Psoas muscle (tissue), 8 donors: Measurements from ENCODE around the gene ZFP57. TPM values are rescaled to one million over a fixed set of nuclear protein-coding genes. Genes with fewer than 3 reads are reported as not detected.

Experiments used
- ATAC-seq, 4 donors: fragments of 200-7000 bp; cut with Tn5 transposase; one replicate each; pipeline ENCODE4 v1.9.1; 2020; ENCODE audit warnings: moderate library complexity in 3 of 4, mild to moderate bottlenecking in 2 of 4
- DNase-seq, 2 donors: peaks; one replicate each; pipeline ENCODE4 v3.0.0-alpha.2; 2020
- H3K27ac ChIP-seq: fragments of 200-600 bp; one replicate; pipeline ENCODE4 v1.8.0; 2022
- H3K27me3 ChIP-seq, 3 donors: fragments of 200-600 bp in 1 of 3; one replicate each; pipeline versions ENCODE4 v1.6.1 to v1.8.0; 2013 to 2022; ENCODE audit warnings: low read length in 2 of 3, mild to moderate bottlenecking in 2 of 3, moderate library complexity in 1 of 3; ENCODE audit not compliant: insufficient read depth in 3 of 3
- H3K36me3 ChIP-seq, 2 donors: fragments of 200-600 bp in 1 of 2; one replicate each; pipeline versions ENCODE4 v1.6.1 to v1.8.0; 2013 to 2022; ENCODE audit warnings: low read depth in 1 of 2, mild to moderate bottlenecking in 1 of 2, moderate library complexity in 1 of 2; ENCODE audit not compliant: insufficient read depth in 1 of 2
- H3K4me1 ChIP-seq: fragments of 200-600 bp; one replicate; pipeline ENCODE4 v1.8.0; 2022
- H3K4me3 ChIP-seq: fragments of 200-600 bp; one replicate; pipeline ENCODE4 v1.8.0; 2022; ENCODE audit warnings: mild to moderate bottlenecking
- H3K9me3 ChIP-seq: fragments of 200-600 bp; one replicate; pipeline ENCODE4 v1.8.0; 2022
- CTCF ChIP-seq: fragments of 200-600 bp; IDR thresholded peaks from one replicate; pipeline ENCODE4 v1.8.0; 2022; ENCODE audit warnings: antibody characterized with exemption
- WGBS, 3 donors: extraction: QIAGEN DNeasy Blood & Tissue Kit; methylation state at CpG; one replicate each; pipeline versions ENCODE4 v1.1.6 to v1.1.7; 2013; 5-methylcytosine and 5-hydroxymethylcytosine counted together
- intact Hi-C, 2 donors: fragments of 100-400 bp; cut with DNase I; formaldehyde crosslinking; loops; one replicate each; pipeline versions ENCODE4 v1.11.0 to v1.14.2; 2022
- long read RNA-seq, 2 donors: library from polyadenylated mRNA; unstranded; transcript quantifications; one replicate each; pipeline ENCODE4 v2.0.0, GENCODE V29; 2021
- polyA plus RNA-seq, 3 donors: library from polyadenylated mRNA; stranded (reverse); fragments of 200-250 nt; gene quantifications; one replicate each; pipeline ENCODE4 v1.2.3, GENCODE V29; 2013
- total RNA-seq, 4 donors: library from RNA; stranded (reverse); fragmentation: NEBNext Ultra II Directional in 2 of 4; extraction: Animal tissue kit (Norgen Biotek cat#: 25700) in 2 of 4; gene quantifications; one replicate each; pipeline versions ENCODE4 v1.2.1 to v1.2.4, GENCODE V29; 2021 to 2023
- donor health status: healthy with polysubstance abuse.
- donor health status: DM: no; HTN: no; CAD: no; lungs with moderate emphysema.
- donor health status: Bipolar disorder and iron deficiency.
- donor health status: healthy.
- donor health status: DM: yes; HTN: yes; CAD: no.
- donor health status: DM: no; HTN: no; CAD: no.
- donor health status: DM: no; HTN: no; CAD: no.
- donor health status: DM: yes; HTN: yes; CAD: no.

ZFP57 gene
- total RNA-seq, result not detected
- polyA plus RNA-seq, result under 1 TPM in 1 of 3 donors, not detected in 2; 0.08 TPM
- long read RNA-seq, donor 1, result 0 reads
- long read RNA-seq, donor 2, result 0 reads

GRCh38 chr6:29680904-29681303 lies at the start of gene ZFP57:
ZFP57 (minus strand) TSS chr6:29681152; CDS start chr6:29677003, 4,149 bp downstream.
- no peak for TF ChIP-seq CTCF
- Histone ChIP-seq H3K27ac (no peak within 1 kb of the TSS), H3K4me1 (no peaks in the 10 kb centered on the region), H3K27me3 (no peaks in the 10 kb centered on the region), H3K9me3 (no peaks in the 10 kb centered on the region), H3K36me3 (no peaks in the 10 kb centered on the region), H3K4me3 (no peak within 1 kb of the TSS)
- no peak for ATAC-seq
- intact Hi-C loops, result no loop called here
- WGBS, 3 donors, result 37 to 82% (median 66%) methylated on average over 30 to 31 of the region's 31 CpGs
- DNase-seq, result no peak

GRCh38 chr6:29730575-29731126 lies 49.7 kb upstream of the ZFP57 start:
- ATAC-seq (no peak), DNase-seq (no peak)
- WGBS, 3 donors, result 43 to 52% (median 45%) methylated on average over 7 of the region's 7 CpGs
- H3K27ac ChIP-seq, result no peak overlapping the region
- intact Hi-C loops, result no loop called here
- H3K27me3 ChIP-seq, result no peaks in the 10 kb centered on the region
- no peak for TF ChIP-seq CTCF
- H3K9me3 ChIP-seq, result no peaks in the 10 kb centered on the region
- no peak overlapping the region for H3K4me3 ChIP-seq
- H3K4me1 ChIP-seq, result no peaks in the 10 kb centered on the region
- H3K36me3 ChIP-seq, result peaks cover 0 to 3% of the 10 kb centered on the region in 2 donors

GRCh38 chr6:29729774-29730328 lies 48.9 kb upstream of the ZFP57 start:
- H3K4me3 ChIP-seq, result no peak overlapping the region
- H3K27me3 ChIP-seq, result no peaks in the 10 kb centered on the region
- WGBS, 3 donors, result 72 to 73% (median 73%) methylated on average over 6 of the region's 6 CpGs
- intact Hi-C loops, result no loop called here
- no peaks in the 10 kb centered on the region for H3K4me1 ChIP-seq
- no peak overlapping the region for H3K27ac ChIP-seq
- no peak for DNase-seq
- peaks cover 0 to 3% of the 10 kb centered on the region in 2 donors for H3K36me3 ChIP-seq
- H3K9me3 ChIP-seq, result no peaks in the 10 kb centered on the region
- TF ChIP-seq CTCF, result no peak
- ATAC-seq, result no peak

- Histone ChIP-seq H3K27ac (no peak overlapping the region), H3K4me1 (no peaks in the 10 kb centered on the region), H3K36me3 (peaks cover 0 to 3% of the 10 kb centered on the region in 2 donors), H3K4me3 (no peak overlapping the region), H3K9me3 (no peaks in the 10 kb centered on the region), H3K27me3 (peaks cover 0 to 7% (median 0%) of the 10 kb centered on the region in 3 donors)
- intact Hi-C loops, result no loop called here
- no peak for TF ChIP-seq CTCF
- ATAC-seq (no peak), DNase-seq (no peak)
Observed at GRCh38 chr6:29728875-29729270, 47.9 kb upstream of the ZFP57 start.
